C4-2B (cell line): ENCODE results near the gene BLID.

Experiments
- ZFX ChIP-seq: fragments of 450-650 bp; IDR thresholded peaks from 2 replicates; pipeline ENCODE4 v1.6.1; 2017
- TF ChIP-seq, protein P1 (sequence below): fragments of 450-650 bp; conservative IDR thresholded peaks from 2 replicates; pipeline ENCODE4 v1.5.1; 2017; ENCODE audit warnings: mild to moderate bottlenecking

DNA sequence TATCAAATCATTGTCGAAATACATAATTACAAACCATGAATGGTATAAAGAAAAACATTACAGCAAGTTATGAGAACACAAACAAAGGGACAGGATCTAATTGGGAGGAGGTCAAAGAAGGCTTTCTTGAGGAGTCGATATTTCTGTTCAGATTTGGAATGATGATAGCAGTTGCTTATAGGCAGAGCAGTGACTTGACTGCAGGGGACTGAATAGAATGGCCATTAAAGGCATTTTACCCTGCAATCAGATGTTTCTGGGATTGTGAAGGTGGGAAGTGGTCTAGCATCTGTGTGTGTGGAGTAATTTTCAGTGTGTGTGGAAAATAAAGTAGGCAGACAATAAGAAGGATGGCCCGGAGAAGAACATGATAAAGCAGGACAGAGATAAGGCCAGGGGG lies 41.0 kb downstream of the BLID start:
- TF ChIP-seq, protein P1, sequence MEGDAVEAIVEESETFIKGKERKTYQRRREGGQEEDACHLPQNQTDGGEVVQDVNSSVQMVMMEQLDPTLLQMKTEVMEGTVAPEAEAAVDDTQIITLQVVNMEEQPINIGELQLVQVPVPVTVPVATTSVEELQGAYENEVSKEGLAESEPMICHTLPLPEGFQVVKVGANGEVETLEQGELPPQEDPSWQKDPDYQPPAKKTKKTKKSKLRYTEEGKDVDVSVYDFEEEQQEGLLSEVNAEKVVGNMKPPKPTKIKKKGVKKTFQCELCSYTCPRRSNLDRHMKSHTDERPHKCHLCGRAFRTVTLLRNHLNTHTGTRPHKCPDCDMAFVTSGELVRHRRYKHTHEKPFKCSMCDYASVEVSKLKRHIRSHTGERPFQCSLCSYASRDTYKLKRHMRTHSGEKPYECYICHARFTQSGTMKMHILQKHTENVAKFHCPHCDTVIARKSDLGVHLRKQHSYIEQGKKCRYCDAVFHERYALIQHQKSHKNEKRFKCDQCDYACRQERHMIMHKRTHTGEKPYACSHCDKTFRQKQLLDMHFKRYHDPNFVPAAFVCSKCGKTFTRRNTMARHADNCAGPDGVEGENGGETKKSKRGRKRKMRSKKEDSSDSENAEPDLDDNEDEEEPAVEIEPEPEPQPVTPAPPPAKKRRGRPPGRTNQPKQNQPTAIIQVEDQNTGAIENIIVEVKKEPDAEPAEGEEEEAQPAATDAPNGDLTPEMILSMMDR = no peak
- TF ChIP-seq ZFX = no peak
